NCI-H2196 (cell line): ENCODE results near the gene BRIP1.
"Not testable (repeated sequence)": the region's sequence is repeated elsewhere in the genome, so short reads cannot be mapped to it uniquely, and the experiment has no call there.

Experiments
- DNase-seq: peaks from one replicate; lab custom pipeline; 2025; ENCODE audit not compliant: unreplicated experiment; lab: John Stamatoyannopoulos, UW

BRIP1 gene

DNA sequence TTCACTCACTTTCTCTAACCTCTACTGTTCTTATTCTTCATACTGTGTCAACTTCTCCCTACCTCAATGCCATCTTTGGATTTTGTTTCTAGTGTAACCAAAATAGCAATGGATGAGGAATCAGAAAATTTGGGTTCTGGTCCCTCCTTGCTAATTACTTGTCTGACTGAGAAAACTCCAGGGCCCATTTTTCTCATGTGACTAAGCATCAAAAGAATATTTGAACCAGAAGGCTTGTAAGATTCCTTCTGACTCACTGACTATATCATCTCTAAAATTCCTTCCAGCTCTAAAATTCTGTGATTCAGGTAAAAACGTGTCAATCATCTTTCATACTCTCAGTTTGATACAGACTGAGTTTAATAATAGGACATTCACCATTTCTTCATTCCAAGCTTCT is 57.9 kb downstream of the BRIP1 start:
- no peak for DNase-seq

DNA sequence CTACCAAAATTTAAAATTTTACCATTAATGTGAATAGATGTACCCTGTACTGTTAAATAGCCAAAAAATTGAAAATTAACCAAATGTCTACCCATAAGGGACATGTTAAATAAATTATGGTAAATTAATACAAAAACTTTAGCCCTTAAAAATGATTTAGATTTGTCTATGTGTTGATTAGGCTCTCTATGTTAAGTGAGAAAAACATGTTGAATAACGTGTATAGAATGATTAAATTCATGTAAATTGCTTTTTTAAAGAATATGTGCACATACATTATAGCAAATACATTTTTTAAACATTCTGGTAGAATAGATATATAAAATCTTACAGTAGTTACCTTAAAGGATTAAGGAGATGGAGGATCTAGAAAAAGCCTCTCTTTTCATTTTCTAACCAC is 59.5 kb downstream of the BRIP1 start:
- no peak for DNase-seq

DNA sequence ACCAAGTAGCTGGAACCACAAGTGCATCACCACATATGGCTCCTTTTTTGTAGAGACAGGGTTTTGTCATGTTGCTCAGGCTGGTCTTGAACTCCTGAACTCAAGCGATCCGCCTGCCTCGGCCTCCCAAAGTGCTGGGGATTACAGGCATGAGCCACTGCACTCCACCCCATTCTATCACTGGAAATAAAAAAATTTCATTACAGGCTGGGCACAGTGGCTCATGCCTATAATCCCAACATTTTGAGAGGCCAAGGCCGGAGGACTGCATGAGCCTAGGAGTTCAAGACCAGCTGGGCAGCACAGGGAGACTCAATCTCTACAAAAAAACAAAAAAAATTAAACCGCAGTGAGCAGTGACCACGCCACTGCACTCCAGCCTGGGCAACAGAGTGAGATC is 60.1 kb downstream of the BRIP1 start:
- no peak for DNase-seq

DNA sequence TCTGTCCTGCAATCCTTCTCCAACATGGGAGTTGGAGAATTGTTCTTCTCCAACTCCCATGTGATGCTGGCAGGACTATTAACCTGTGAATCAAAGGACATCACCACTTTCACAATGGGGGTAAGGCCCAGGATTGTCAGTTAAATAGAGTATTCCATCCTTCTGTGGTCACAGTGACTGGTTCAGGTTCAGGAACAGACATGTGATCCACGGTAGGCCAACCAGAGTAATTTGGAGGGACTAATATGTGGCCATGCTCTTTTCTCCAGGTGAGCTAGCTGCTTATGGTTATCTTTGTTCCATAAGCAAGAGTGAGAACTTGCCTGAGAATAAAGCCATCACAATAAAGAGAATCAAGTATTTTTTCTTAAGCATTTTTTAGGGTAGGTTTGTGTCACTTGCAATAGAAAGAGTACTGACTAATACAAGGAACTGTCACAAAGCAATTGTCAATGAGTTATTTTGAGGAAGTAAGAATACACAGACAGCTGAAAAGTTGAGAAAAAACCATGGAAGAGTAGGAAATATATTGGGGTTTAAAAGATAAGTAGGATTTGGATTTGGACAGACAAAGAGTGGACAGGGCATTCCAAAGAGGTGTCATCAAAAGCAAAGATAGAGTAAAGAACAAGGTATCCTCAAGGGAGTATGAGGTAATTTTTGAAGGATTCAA is 63.4 kb downstream of the BRIP1 start:
- no peak for DNase-seq

DNA sequence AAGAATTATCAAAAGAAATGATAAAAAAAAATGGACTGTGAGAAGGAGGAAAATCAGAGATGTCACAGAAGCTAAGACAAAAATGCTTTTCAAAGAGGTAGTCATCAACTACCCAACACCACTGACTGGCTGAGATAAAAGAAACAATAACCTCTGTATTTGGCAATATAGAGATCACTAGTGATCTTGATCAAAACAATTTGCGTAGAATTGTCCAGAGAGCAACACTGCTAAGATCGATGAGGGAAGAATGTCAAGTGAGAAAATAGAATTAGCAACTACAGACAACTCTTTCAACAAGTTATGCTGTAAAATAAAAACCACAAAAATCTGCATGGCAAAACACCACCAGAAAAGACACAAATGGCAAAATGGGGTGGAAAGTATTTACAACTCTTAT is 66.0 kb downstream of the BRIP1 start:
- no peak for DNase-seq

DNA sequence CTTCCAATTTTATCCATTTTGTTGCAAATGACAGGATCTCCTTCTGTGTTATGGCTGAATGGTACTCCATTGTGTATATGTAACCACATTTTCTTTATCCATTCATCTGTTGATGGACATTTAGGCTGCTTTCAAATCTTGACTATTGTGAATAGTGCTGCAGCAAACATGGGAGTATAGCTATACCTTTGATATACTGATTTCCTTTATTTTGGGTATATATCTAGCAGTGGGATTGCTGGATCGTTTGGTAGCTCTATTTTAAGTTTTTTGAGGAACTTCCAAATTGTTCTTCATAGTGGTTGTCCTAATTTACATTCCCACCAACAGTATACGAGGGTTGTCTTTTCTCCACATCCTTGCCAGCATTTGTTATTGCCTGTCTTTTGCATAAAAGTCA is 67.8 kb downstream of the BRIP1 start:
- DNase-seq: no peak

DNA sequence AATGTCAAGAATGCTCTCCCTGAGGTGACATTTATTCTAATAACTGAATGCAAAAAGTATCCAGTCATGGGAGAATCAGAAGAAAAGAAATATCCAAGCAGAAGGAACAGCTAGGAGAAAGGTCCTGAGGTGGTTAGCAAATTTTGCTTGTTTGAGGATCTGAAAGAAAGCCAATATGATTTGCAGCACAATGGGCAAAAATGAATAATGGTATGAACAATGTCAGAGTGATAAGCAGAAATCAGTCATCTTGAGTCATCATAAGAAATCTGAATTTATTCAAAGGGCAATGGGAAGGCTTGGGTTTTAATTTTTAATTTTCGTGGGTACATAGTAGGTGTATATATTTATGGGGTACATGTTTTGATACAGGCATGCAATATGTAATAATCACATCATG is 68.5 kb downstream of the BRIP1 start:
- no peak for DNase-seq

DNA sequence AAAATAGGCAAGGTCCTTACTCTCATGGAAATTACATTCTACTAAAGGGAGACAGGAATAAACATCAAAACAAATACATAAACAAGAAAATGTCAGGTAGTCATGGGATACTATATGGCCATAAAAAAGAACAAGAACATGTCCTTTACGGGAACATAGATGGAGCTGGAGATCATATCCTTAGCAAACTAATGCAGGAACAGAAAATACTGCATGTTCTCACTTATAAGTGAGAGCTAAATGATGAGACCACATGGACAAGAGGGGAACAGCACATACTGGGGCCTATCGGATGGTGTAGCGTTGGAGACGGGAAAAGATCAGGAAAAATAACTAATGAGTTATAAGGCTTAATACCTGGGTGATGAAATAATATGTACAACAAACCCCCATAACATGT is 69.1 kb downstream of the BRIP1 start:
- no peak for DNase-seq

DNA sequence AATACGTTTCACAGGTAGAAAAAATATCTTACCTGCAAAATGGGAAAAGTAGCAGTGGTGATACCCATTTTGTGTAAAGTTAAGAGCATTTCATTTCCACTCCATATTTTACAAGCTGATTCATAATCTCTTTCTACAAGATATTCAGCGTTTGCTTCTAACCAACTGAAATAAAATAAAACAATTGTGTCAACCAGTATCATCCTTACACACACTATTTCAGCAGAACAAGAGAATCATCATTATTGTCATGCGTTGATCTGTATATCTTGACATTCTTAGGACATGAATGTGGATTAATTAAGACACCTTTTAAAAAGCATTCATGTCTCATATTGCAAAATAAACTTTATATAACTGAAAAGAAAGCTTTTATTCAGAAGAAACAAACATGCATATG is 69.8 kb downstream of the BRIP1 start:
- DNase-seq: no peak

DNA sequence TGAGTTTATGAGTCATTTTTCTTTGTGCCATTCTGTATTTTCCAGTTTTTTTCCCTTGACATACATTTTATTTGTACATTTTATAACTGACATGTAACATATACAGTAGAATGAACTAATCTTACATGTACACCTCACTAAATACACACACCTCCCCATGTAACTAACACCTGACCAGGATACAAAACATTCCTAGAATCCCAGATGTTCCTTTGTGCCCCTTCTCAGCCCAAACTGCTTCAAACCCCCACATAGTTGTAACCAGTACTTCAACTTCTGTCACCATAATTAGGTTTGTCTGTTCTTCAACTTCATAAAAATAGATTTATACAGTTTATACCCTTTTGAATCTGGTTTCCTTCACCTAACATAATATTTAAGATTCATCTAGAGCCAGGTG is 73.5 kb downstream of the BRIP1 start:
- DNase-seq: no peak

DNA sequence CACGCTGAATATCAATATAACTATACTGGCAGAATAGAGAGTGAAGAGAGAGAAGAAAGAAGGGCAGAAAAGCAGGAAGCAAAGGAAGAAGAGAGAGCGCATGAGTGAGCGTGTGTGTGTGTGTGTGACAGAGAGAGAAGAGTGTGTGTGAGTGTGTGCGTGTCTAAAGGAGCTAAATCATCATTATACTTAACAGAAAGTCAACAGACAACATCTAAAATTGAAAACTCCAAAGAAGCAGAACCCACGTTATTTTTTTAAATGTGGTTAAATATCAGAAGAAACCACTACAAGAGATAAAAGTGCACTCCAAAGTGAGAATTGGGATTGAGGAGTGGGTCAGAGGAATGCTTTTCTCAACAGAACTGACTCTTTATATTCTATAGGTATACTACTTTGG is 77.2 kb downstream of the BRIP1 start:
- DNase-seq: no peak

DNA sequence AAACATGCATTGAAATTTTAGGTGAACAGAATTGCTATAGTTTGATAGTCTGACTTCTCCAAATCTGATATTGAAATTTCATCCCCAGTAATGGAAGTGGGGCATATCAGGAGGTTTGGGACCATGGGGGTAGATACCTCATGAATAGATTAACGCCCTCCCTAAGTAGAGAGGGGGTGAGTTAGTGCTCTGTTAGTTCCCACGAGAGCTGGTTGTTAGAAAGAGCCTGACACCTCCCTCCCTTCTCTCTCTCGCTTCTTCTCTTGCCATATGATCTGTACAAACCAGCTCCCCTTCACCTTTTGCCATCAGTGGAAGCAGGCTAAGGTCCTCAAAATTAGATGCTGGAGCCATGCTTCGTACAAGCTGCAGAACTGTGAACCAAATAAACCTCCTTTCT is 78.8 kb downstream of the BRIP1 start:
- no peak for DNase-seq

DNA sequence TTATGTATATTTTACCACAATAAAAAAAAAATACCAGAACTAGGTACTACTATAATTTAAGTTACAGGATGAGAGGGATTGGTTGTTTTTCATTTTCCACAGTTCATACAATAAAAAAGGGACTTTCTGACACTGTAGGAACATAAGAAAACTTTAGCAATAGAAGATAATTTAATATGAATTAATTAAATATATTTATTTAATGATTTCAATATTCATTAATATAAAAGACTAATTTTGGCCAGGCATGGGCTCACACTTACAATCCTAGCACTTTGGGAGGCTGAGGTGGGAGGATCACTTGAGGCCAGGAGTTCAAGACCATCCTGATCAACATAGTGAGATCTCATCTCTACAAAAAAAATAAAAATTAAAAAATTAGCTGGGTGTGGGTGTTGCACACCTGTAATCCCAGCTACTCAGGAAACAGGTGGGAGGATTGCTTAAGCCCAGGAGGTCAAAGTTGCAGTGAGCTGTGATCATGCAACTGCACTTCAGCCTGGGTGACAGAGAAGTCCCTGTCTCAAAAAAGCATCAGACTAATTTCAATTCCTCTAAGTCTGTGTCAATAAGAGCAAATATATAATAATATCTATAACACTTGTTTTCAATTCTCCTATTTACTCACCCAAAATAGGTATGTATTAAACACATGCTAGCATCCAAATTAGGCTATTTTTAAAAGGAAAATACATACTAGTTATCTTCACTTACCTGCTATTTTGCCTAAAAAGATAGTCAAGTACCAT is 79.6 kb downstream of the BRIP1 start:
- no peak for DNase-seq

DNA sequence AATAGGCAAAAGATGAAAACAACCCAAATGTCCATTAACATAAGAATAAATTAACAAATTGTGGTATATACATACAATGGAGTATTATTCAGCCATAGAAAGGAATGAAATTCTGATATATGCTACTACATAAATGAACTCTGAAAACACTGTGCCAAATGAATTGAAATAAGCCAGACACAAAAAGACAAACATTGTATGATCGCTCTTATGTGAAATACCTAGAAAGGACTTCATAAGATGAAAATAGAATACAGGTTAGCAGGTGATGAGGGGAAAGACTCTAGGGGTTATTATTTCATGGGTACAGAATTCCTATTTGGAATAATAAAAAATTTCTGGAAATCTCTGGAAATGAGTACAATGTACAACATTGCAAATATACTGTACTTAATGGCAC is 80.2 kb downstream of the BRIP1 start:
- DNase-seq: no peak

DNA sequence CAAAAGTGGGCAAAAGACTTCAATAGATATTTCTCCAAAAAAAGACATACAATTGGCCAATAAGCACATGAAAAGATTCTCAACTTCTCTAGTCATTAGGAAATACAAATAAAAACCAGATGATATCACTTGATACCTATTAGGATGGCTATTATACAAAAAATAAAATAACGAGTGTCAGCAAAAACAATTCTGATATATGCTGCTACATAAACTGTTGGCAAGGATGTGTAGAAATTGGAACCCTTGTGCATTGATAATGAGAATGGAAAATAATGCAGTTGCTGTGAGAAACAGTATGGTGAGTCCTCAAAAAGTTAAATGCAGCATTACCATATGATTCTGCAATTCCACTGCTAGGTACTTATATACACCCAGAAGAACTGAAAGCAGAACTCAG is 80.6 kb downstream of the BRIP1 start:
- no peak for DNase-seq

DNA sequence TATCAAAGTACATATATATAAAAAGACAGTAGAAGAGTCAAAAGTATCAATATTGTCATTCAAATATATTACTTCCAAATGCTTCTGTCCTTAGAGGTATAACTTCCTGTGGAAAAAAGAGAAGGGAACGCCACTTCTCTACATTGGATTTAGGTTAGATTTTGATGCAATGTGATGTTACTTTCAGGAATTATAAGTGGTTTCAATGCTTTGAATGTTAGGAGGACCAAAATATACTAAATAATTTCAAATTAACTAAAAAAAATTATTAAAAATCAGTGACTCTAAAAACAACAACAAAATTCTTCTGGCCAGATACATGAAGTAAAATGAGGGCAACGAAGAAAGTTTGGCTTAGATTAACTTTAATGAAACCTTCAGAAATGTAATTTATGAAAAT is 88.0 kb downstream of the BRIP1 start:
- DNase-seq: no peak

DNA sequence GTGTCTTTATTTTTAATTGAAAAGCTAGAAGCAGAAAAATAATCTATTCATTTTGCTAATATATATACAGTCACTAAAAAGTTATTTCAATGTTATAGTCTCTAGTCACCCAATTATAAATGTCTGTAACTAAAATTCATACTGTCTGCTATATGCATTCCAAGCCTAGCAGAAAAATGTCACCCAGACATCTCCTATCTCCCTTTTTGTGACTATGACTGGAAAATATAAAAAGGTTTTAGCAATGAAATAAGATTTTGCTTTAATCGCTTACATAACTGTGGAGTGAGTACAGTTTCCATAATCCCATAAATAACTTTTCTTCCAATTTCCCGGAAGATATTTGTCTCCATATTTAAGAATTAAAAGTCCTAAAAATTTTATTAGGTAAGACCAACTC is 88.6 kb downstream of the BRIP1 start:
- DNase-seq: no peak

DNA sequence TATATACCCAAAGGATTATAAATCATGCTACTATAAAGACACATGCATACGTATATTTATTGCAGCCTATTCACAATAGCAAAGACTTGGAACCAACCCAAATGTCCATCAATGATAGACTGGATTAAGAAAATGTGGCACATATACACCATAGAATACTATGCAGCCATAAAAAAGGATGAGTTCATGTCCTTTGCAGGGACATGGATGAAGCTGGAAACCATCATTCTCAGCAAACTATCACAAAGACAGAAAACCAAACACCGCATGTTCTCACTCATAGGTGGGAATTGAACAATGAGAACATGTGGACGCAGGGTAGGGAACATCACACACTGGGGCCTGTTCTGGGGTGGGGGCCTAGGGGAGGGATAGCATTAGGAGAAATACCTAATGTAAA is 89.2 kb downstream of the BRIP1 start:
- not testable (repeated sequence) for DNase-seq

DNA sequence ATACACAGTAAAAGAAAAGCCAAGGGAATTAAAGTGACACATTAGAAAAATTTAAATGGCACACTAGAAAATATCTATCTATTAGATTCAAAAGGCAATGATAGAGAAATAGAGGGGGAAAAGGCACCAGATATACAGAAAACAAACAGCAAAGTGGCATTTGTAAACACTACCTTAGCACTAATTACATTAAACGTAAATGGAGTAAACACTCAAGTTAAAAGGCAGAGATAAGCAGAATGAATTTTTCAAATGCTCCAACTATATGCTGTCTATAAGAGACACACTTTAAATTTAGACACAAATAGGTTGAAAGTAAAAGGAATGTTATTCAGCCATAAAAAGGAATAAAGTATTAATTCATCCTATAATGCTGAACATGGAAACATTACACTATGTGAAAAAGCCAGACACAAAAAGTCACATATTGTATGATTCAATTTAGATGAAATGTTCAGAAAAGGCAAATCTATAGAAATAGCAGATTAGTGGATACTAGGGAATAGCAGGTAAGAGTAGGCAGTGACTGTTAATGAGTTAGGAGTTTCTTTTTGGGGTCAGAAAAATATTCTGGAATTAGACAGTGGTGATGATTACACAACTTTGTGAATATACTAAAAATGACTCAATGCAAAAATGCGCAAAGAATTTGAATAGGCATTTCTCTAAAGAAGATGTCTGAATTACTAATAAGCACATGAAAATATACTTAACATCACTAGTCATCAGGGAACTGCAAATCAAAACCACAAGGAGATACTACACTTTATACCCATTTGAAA is 92.4 kb downstream of the BRIP1 start:
- no peak for DNase-seq

DNA sequence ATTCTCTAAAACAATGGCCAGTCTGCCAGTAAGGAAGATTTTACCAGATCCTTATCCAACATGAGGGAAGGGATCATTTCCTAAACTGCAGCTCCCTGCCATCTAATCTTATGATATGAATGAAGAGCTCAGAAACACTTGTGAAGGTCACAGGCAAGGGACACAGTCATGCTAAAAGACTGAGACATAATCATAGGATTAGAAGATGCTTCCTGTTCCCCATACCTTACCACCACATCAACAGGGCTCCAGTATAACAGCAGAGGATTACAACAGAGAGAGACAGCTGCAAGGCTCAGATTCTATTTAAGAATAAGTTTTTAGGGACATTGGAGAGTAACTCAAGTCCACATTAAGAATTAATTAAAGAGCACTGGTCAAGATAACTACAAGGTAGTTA is 93.3 kb downstream of the BRIP1 start:
- DNase-seq: no peak

DNA sequence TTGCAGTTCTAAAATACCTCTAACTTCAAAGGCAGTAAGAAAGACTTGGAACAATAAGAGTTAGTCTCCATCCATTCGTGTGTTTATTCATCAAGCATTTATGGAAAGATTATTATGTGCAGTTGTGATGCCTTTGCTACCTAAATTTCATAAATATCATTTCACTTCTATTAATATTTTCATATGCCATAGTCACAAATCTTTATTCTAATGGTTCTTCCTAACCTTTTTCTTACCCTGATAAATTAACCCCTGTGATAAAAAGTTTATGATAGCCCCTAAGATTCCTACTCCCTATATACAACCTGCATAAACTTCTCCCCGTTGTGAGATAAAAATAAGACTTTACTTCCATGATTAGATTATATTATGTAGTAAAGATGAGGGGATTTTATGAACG is 94.9 kb downstream of the BRIP1 start:
- DNase-seq: no peak

DNA sequence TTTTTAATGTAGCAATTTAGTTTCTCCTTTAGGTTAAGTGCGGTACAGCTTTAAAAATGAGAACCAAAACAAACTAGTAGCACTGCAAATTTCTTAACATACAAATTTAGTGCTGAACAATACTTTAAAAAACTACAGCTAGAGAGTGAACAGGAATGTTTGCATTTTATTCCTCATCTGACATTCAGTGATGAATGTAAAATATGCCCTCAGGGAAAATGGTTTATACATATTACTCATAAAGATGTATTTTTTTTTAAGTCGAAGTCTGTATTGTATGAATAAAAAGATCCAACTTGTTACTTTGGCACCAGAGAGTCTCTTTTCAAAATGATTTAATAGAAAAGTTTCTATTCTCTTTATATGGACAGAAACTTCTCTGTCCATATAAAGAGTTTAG is 96.8 kb downstream of the BRIP1 start:
- DNase-seq: no peak
